ENCODE results near the gene SETBP1.

The SETBP1 gene

DNA sequence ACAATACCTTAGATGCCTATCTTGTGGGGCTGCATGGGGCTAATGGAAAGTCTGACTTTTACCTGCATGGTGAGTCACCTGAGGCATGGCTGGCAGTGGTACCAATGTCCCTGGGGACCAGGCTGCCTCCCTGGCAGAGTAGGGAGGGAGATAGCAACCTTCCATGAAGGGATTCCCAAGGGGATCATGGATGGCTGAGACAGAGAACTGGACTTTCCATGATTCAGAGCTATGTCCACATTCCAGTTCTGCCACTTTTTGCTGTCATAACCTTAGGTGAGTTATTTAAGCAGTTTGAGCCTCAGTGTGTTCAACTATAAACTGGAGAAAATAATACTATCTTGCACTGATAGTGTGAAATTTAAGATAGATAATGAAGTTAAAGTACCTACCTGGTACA lies 178.6 kb downstream of the SETBP1 start:
- peaks cover 49% of the 10 kb centered on the region for H3K4me1 Mint-ChIP-seq
- no peaks in the 10 kb centered on the region for H3K27me3 Mint-ChIP-seq
- no peak overlapping the region for H3K4me3 Mint-ChIP-seq

DNA sequence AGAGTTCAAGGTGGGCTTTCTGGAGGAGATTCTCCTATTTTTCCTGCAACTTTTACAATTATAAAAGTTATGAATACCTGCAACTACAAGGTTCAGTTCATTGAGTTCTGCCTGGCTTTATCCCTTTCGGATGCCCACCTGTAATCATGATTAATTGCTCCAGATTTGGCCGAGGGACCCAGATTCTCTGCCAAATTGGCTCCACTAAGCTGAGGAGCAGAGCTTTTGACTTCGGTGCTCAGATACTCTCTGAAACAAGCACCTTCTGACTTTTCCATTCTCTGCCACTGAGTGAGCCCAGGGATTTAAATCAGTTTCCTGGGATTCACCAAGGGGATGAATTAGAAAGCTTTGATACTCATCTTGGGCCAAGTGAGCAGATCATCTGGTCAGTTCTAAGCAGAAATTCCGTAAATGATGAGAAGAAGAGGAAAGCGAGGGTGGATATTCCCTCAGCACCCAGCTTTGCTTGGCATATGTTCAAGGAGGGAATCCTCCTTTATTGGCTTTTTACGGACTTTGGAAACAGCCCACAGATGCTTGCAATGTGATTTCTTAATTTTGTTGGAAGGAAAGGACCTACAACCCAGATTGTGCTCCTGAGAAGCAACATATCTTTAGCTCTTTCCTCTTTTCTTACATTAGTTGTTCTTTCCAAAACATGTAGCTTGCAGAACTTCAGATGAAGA lies 179.2 kb downstream of the SETBP1 start:
- Mint-ChIP-seq H3K27ac (no peak overlapping the region), H3K27me3 (no peaks in the 10 kb centered on the region), H3K4me1 (peaks cover 44% of the 10 kb centered on the region), H3K9me3 (no peaks in the 10 kb centered on the region), H3K36me3 (peaks cover 9% of the 10 kb centered on the region), H3K4me3 (no peak overlapping the region)
- DNase-seq (ENCODE audit: low spot score in 2 of 2) (no peak), ATAC-seq (ENCODE audit: low read depth) (no peak)

More for the DNA sequence above, 178.6 kb downstream of the SETBP1 start:
- peaks cover 16% of the 10 kb centered on the region for H3K36me3 Mint-ChIP-seq
- ATAC-seq (ENCODE audit: low read depth) = no peak
- H3K27ac Mint-ChIP-seq = peak overlapping the region; percentile 35
- no peak for DNase-seq (ENCODE audit: low spot score in 2 of 2)
- no peaks in the 10 kb centered on the region for H3K9me3 Mint-ChIP-seq

DNA sequence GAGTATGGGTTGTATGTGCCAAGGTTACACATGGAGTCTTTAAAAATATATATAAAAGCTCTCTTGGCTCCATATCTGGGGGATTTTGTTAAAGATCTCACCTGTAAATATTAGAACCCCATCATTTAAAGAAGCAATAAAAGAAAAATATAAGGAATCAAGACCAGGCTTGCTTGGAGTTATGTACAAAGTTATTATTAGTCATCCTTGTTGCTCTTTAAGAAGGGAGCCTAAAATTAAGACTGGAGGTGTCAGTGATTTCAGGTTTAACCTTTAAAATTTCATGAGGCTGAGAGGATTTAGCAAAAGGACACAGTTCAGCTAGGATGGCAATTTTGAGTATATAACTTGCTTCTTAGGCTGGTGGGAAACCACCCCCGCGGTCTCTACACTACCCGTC lies 181.4 kb downstream of the SETBP1 start:
- no peaks in the 10 kb centered on the region for H3K27me3 Mint-ChIP-seq
- no peak overlapping the region for H3K4me3 Mint-ChIP-seq
- H3K9me3 Mint-ChIP-seq = no peaks in the 10 kb centered on the region
- ATAC-seq (ENCODE audit: low read depth) (no peak), DNase-seq (ENCODE audit: low spot score in 2 of 2) (no peak)
- peaks cover 11% of the 10 kb centered on the region for H3K36me3 Mint-ChIP-seq
- H3K4me1 Mint-ChIP-seq = peaks cover 46% of the 10 kb centered on the region
- peak overlapping the region; percentile 28 for H3K27ac Mint-ChIP-seq

DNA sequence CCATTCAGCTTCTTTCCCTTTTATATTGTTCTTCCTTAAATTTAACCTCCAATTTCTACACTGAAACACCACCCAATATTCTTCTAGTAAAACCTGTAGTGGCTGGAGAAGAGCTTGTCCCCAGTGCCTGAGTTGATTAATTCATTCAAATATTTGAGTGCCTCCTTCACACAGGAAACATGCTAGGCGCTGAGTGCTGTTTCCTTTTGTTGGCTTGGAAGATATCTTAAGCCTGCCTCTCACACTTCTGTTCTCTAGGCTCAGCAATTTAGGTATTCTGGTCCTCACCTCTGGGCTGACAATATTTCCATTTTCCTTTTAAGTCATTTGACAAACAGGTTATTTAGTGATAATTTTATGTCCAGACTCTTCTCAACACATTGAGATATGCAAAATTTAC lies 185.4 kb downstream of the SETBP1 start:
- Mint-ChIP-seq H3K36me3 (peaks cover 12% of the 10 kb centered on the region), H3K27me3 (no peaks in the 10 kb centered on the region), H3K27ac (peak overlapping the region; percentile 39), H3K4me3 (no peak overlapping the region), H3K9me3 (no peaks in the 10 kb centered on the region), H3K4me1 (peaks cover 41% of the 10 kb centered on the region)
- DNase-seq (ENCODE audit: low spot score in 2 of 2) (no peak), ATAC-seq (ENCODE audit: low read depth) (no peak)

DNA sequence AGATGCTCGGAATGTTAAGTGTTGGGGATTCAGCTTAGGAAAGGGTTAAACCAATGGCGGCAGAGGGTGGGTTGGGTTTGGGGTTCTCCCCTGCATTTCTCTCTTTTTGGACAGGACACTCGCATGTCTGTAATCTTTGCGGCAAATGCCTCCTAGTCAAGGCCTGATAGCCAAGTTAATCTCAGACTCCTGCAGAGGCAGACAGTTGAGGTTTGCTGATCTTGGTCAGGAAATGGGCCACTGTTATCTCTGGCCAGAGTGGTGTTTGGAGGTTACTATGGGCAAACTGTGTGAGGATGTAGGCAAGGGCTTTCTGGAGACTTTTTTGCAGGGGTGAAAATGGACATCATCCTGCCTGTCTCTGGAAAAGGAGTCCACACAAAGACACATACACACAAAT lies 188.8 kb downstream of the SETBP1 start:
- no peaks in the 10 kb centered on the region for H3K27me3 Mint-ChIP-seq
- no peaks in the 10 kb centered on the region for H3K9me3 Mint-ChIP-seq
- H3K4me3 Mint-ChIP-seq = no peak overlapping the region
- no peak overlapping the region for H3K27ac Mint-ChIP-seq
- peaks cover 27% of the 10 kb centered on the region for H3K36me3 Mint-ChIP-seq
- H3K4me1 Mint-ChIP-seq = peaks cover 36% of the 10 kb centered on the region
- no peak for ATAC-seq (ENCODE audit: low read depth)
- DNase-seq (ENCODE audit: low spot score in 2 of 2) = no peak

DNA sequence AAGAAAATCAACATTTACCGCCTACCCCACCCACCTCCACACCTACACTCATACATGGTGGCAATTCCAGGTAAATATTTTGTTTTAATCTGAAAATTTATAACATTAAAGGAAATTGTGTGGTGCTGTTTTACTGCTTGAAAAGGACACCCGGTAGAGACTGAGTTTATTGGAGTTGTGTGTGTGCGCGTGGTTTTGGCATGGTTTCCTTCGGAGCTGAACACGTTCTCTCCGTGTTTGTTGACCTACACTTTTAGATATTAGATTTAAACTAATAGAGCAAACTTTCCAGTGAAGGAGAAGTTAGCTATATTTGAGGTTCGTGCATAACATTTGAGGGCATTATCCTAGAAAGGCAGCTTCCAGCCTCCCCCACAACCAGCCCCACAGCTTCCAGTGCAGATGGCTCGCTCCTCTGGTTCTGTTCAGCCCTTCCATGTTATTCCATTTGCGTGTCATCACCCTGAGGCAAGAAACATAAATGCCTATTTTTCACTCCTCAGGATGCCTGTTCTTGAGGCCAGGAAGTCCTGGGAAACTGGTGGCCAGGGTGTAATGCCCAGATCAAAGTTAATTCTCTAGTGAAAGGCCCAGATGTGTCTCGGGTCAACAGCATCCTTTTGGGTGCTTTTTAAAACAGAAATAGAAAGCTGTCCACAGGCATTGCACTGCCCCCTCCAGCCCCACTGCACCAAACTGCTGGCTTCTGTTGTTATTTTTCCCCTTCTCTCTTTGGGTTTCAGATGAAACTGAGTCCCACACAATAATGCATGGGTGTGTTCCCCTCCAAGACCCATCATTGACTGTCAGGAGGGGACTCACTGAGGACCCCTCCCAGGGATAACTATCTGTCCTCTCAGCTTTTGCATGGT lies 190.2 kb downstream of the SETBP1 start:
- no peak for DNase-seq (ENCODE audit: low spot score in 2 of 2)
- Mint-ChIP-seq H3K9me3 (no peaks in the 10 kb centered on the region), H3K4me3 (no peak overlapping the region), H3K4me1 (peaks cover 29% of the 10 kb centered on the region), H3K36me3 (peaks cover 32% of the 10 kb centered on the region), H3K27me3 (no peaks in the 10 kb centered on the region), H3K27ac (peak overlapping the region; percentile 80)
- ATAC-seq (ENCODE audit: low read depth) = no peak

DNA sequence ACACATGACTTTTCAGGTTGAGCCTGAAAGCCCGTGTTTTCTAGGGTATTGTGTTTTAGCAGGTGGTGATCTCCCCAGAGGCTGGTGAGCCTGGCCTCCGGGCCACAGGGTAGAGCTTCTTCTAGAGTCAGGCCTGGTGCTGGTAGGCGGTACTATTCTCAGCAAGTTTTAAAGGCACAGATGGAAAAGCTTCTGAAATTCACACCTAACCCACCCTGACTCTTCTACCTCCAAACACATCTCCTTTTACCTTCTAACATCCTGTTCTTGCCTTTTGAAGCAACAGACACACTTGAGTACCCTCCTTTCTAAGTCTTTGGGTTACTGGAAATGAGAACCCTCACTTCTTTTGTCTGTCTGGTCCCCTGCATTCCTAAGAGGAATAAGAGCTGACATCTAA lies 191.1 kb downstream of the SETBP1 start:
- peaks cover 21% of the 10 kb centered on the region for H3K4me1 Mint-ChIP-seq
- H3K4me3 Mint-ChIP-seq = no peak overlapping the region
- H3K9me3 Mint-ChIP-seq = no peaks in the 10 kb centered on the region
- DNase-seq (ENCODE audit: low spot score in 2 of 2) (no peak), ATAC-seq (ENCODE audit: low read depth) (no peak)
- peak overlapping the region; percentile 80 for H3K27ac Mint-ChIP-seq
- no peaks in the 10 kb centered on the region for H3K27me3 Mint-ChIP-seq
- peaks cover 33% of the 10 kb centered on the region for H3K36me3 Mint-ChIP-seq

DNA sequence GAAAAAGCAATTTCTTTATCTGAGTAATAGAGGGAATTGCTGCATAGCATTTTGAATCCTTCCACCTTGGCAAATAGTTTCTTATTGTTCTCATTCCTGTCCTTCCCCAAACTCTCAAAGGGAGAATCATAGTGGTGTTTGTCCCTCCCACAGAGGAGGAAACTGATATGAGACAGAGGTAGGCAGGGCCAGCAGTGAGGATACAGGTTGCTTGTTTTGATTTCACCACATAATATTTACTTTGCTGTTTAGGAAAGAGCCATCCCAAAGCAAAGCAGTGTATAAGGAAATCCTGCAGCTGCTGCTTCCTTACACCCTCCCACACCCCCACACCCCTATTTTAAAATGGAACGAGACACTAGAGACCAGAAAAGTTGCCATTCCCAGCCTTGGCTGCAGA lies 195.3 kb downstream of the SETBP1 start:
- no peak for DNase-seq (ENCODE audit: low spot score in 2 of 2)
- peaks cover 40% of the 10 kb centered on the region for H3K36me3 Mint-ChIP-seq
- H3K27me3 Mint-ChIP-seq = no peaks in the 10 kb centered on the region
- H3K9me3 Mint-ChIP-seq = no peaks in the 10 kb centered on the region
- H3K4me1 Mint-ChIP-seq = peaks cover 24% of the 10 kb centered on the region
- no peak overlapping the region for H3K4me3 Mint-ChIP-seq
- H3K27ac Mint-ChIP-seq = no peak overlapping the region
- no peak for ATAC-seq (ENCODE audit: low read depth)

DNA sequence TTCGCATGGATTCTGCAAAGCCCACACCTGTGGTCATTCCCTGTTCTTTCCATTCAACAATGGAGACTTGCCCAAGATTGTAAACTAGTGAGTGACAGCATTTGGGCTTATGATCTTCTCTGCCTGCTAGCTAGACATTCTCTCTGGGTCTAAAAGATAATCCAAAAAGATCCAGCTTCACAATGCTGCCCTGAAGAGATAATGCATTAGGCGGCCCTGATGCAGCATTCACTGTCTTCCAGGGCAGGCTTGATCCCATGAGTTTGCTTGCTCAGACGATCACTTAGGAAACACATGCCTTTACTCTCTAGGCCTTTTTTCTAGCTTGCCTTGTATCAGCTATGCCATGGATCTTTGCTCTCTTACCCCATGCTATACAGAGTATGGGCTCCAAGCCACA lies 196.1 kb downstream of the SETBP1 start:
- no peaks in the 10 kb centered on the region for H3K27me3 Mint-ChIP-seq
- ATAC-seq (ENCODE audit: low read depth) (no peak), DNase-seq (ENCODE audit: low spot score in 2 of 2) (no peak)
- no peaks in the 10 kb centered on the region for H3K9me3 Mint-ChIP-seq
- peaks cover 36% of the 10 kb centered on the region for H3K36me3 Mint-ChIP-seq
- peaks cover 17% of the 10 kb centered on the region for H3K4me1 Mint-ChIP-seq
- H3K4me3 Mint-ChIP-seq = no peak overlapping the region
- peak overlapping the region; percentile 32 for H3K27ac Mint-ChIP-seq

DNA sequence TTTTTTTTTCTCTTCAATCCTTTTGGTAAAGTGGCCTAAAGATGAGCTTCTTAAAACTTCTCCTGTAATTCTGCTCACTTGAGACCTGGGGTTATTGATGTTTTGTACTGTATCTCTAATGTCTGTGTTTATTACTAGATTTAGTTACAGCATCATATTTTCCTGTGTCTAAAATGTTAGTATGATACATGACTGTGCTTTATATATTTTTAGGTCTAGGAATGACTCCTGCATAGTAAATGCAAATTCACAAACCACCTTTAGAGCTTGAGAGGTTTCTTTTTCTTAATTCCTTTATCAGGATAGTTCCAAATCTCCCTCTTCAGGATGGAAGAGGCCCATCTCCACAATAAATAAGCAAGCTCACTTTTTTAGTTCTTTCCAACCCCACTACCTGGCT lies 197.6 kb downstream of the SETBP1 start:
- H3K27ac Mint-ChIP-seq = peak overlapping the region; percentile 28
- ATAC-seq (ENCODE audit: low read depth) (no peak), DNase-seq (ENCODE audit: low spot score in 2 of 2) (no peak)
- no peak overlapping the region for H3K4me3 Mint-ChIP-seq
- H3K27me3 Mint-ChIP-seq = no peaks in the 10 kb centered on the region
- peaks cover 28% of the 10 kb centered on the region for H3K36me3 Mint-ChIP-seq
- peaks cover 18% of the 10 kb centered on the region for H3K4me1 Mint-ChIP-seq
- H3K9me3 Mint-ChIP-seq = no peaks in the 10 kb centered on the region

DNA sequence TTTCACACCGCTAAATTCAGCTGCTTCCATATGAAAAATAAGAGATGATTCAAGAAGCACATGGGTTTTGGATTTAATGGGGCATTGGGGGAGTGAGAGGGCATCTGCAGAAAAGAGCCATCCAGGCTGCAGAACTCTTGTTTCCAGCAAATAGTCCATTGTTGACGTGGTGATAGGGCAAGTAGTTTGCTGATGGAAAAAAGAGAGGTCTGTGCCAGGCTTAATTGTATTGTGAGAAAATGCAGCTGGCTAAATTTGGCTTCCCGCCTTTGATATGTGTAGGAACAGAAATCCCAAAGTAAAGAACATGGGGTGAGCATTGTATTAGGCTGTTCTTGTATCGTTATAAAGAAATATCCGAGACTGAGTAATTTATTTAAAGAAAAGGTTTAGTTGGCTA lies 199.5 kb downstream of the SETBP1 start:
- Mint-ChIP-seq H3K4me1 (peaks cover 18% of the 10 kb centered on the region), H3K27me3 (no peaks in the 10 kb centered on the region), H3K36me3 (peaks cover 18% of the 10 kb centered on the region), H3K4me3 (no peak overlapping the region), H3K9me3 (no peaks in the 10 kb centered on the region), H3K27ac (peak overlapping the region; percentile 4)
- ATAC-seq (ENCODE audit: low read depth) = no peak
- no peak for DNase-seq (ENCODE audit: low spot score in 2 of 2)

DNA sequence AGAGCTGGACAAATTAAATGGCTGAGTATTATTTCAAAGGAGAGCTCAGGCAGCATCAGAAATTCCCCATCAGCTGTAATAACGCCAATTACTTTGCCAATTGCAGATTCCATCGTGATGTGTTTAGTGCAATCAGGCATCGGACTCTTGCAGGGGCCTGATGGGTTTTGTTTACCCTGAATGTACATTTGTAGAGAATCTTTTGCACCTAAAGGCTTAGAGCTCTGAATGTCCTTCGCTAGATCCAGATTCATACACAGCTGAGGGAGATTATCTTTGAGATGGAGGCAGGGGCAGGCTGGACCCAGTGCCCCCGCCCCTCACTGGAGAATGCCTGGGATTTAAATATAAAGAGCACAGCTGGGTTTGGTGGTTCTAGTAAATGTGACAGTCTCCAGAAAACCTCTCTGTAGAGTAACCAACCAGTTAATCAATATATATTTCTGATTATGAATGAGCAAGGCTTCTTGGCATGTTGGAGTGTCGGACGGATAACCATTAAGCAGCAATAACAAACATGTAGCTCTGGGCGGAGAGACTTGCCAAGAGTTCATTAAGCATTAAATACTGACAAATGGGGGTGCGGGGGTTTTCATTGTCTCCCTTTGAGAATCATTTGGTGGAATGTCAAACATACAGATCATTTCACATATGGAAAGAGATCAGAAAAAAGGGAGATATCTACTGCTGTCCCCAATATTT lies 200.9 kb downstream of the SETBP1 start:
- H3K36me3 Mint-ChIP-seq = peaks cover 15% of the 10 kb centered on the region
- peaks cover 24% of the 10 kb centered on the region for H3K4me1 Mint-ChIP-seq
- H3K4me3 Mint-ChIP-seq = no peak overlapping the region
- ATAC-seq (ENCODE audit: low read depth) (no peak), DNase-seq (ENCODE audit: low spot score in 2 of 2) (no peak)
- H3K9me3 Mint-ChIP-seq = no peaks in the 10 kb centered on the region
- H3K27me3 Mint-ChIP-seq = no peaks in the 10 kb centered on the region
- H3K27ac Mint-ChIP-seq = peak overlapping the region; percentile 73

DNA sequence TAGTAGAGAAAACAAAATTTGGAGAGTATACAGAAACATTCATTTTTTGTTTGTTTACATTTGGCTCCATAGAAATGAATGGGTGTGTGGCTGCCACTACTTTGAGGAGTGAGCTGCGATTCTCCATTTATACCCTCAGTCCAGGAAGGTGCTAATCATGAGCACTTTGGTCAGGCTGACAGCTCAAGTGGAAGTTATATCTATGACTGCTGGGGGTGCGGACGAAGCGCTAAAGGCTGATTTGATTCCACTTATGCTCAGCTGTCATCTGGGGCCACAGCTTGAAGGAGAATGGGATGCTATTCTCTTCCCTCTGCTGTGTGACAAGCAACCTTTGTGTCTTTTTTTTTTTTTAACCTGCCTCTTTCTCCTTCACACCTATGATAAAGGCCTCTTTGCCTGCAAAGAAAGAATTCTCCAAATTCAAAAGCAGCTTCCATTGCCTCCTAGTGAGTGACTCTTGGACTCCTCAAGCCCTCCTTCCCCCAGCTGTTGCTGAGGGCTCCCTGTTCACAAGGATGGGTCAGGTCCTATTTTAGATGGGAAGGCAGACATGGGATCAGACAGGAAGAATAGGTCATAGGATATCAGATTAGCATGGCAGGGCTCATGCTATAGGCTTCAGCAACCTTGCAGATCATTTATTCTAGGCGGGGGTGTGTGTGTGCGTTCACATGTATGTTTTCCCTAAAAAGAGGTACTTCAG lies 201.6 kb downstream of the SETBP1 start:
- H3K4me1 Mint-ChIP-seq = peaks cover 31% of the 10 kb centered on the region
- peak overlapping the region; percentile 73 for H3K27ac Mint-ChIP-seq

DNA sequence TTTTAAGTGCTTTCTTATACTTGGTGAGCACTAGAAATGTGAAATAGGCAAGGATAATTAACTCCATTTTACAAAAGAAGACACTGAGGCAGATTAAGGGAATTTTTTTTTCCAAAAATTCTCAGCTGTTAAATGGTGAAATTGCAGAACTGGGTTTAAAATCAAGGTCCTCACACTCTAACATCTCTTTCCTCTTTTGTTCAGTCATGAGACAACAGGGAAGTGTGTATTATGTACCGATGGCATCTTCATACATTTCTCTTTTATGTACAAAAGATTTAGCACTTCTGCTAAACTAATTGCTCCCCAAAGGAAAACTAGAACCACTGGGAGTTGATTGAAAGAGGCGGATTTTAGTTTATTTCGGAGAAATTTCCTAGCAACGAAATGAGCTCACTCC lies 203.0 kb downstream of the SETBP1 start:
- peaks cover 40% of the 10 kb centered on the region for H3K4me1 Mint-ChIP-seq
- ATAC-seq (ENCODE audit: low read depth) (no peak), DNase-seq (ENCODE audit: low spot score in 2 of 2) (no peak)
- H3K27ac Mint-ChIP-seq = peak overlapping the region; percentile 73
- no peaks in the 10 kb centered on the region for H3K9me3 Mint-ChIP-seq
- H3K27me3 Mint-ChIP-seq = no peaks in the 10 kb centered on the region
- no peak overlapping the region for H3K4me3 Mint-ChIP-seq
- peaks cover 16% of the 10 kb centered on the region for H3K36me3 Mint-ChIP-seq

More for the DNA sequence above, 201.6 kb downstream of the SETBP1 start:
- DNase-seq (ENCODE audit: low spot score in 2 of 2) (no peak), ATAC-seq (ENCODE audit: low read depth) (no peak)
- Mint-ChIP-seq H3K9me3 (no peaks in the 10 kb centered on the region), H3K36me3 (peaks cover 13% of the 10 kb centered on the region), H3K4me3 (no peak overlapping the region), H3K27me3 (no peaks in the 10 kb centered on the region)

All from memory B cell (primary cell).